HG03280 (cell line): Measurements from ENCODE around the gene PTPRC.

Source experiments
- ATAC-seq: cut with Tn5 transposase; IDR thresholded peaks from one replicate; pipeline ENCODE4 v1.9.1; 2021; ENCODE audit warnings: mild to moderate bottlenecking, moderate library complexity; ENCODE audit not compliant: unreplicated experiment

PTPRC gene

DNA sequence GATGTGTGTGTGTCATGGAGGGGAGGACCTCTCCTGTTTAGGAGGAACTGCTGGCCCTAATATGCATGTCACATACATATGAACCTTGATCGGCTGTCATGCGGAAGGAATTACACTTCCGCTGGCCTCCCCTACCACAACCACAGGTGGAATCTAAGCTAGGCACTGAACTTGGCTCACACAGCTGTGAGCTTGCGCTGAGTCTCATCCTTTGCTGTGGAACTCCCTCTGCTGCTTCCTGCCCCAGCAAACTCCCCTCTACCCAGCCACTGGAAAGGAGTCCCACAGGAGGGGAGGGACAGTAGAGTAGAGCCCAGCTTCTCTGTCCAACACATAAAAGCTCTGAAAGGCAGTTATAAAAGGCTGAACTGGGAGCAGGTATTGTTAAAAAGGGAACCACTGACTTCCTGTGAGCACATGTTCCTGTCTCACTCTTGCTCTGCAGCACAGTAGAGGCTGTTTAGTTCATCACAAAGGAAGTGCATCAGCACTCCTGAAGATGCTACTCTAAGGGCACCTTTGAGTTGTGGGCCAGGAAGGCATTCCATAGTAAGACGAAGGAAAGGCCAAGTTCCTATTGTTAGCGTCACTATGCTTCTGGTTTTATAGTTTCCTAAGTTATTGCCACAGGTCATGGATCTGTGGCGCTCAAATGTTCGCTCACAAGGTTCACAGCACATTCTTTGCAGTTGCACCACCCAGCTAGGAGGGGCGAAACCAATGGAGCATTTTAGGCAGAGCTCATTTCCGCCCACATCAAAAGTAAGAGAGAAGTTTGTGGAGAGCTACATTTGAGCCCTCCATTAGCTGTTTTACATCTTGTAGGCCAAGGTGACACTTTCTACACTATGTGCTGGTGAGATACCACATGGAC lies 17.7 kb upstream of the PTPRC start:
- ATAC-seq: peak; percentile 60

DNA sequence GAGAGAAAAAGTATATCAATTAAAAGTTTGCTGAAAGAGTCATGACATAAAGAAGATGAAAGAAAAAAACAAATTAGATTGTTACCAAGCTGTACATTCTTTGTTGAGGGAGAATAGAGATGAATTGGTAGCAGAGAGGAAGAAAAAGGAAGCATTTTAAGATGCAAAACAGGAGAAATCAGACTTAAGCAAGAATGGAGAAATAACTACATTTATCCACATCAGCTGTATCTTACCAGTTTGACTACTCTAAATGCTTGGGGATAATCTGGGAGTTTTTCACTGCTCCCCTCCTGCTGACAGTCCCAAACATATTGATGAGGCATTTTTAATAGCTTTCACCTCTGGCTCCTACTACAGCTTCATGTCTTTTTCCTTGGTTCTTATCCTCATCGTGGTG lies 16.8 kb upstream of the PTPRC start:
- no peak for ATAC-seq

DNA sequence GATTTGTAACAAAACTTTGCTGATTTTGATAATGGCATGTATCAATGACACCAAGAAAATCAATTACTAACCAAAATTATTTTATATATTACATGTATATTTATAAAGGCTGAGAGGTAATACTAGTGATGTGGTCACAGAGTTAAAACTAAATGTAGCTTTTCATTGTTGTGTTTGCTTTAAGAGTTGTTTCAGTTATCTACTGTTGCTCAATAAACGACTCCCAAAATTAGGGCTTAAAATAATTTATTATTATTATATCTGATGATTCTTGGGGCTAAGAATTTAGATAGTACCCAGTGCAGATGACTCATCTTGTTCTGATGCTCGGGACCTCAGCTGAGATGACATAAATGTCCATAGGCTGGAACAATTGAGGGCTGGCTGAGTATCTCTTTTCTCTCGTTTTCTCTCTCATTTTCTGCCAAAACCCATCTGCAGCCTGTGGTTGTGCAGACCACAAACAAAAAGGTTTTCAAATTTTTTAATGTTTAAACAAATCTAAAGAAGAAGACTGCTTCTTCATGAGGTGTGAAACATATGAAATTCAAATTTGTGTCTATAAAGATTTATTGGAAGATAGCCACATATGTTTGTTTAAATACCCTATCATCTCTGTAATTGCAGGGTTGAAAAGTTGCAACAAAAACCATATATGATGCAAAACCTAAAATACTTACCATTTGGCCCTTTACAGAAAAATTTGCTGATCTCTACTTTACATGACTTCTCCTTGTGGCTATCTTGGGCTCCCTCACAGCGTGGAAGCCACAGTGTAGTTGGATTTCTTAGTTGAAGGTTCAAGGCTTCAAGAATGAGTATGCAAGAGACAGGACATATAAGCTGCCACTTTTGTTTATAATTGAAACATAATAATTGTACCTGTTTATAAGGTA lies 14.8 kb upstream of the PTPRC start:
- ATAC-seq: peak; percentile 26

DNA sequence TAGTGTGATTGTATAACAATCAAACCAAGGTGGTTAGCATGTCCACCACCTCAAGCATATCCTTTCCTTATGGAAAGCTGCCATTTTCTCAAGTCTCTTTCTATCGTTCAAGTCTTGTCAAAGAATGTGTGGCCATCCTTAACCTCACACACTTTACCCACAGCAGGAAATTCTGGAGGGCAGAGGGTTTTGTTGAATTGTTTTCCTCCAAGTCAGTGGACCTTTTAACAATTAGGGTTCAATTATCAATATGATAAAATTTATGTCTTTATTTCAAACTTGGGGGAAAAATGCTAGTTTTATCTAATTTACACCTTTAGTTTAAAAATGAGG lies 14.2 kb upstream of the PTPRC start:
- ATAC-seq: no peak

DNA sequence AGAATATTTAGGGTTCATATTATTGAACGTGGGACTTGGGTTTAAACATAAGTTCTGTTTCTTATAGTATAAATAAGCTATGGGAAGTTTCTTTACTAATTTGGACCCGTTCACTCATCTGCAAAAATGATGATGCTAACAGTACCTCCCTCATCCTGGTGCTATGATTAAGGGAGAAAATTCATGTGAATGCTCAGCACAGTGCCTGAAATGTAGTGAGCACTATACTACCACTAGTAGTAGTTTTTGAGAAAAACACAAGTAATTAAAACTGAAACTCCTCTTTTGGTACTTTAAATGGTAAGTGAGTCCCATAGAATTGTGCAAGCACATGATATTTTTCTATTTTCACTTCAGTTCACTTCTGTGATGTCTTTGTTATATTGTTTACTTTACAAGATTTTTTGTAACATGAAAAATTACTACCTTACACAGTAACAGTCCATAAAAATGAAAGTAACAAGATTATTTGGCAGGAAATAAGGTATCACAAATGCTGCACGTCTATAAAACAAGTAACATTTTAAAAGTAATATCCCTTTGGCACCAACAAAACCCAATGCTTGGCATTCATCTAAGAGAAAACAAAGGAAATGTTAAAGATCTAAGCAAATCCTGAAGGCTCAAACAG lies 11.3 kb upstream of the PTPRC start:
- no peak for ATAC-seq

DNA sequence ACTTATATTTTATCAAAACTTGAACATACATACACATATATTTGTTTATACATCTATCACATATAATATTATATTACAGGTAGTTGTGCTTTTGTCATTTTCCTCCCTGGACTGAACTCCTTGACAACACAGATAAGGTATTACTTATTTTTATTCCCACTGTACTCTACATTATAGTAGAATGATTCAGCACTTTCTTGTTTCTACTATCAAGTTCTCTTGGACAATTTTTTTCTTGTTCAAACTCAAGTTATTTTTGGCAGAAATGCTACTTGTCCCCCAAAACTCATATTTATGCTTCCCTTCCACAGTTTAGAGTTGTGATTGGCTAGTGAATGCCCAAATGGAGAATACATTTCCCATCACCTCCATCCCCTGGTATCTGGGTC lies 10.8 kb upstream of the PTPRC start:
- ATAC-seq: no peak

DNA sequence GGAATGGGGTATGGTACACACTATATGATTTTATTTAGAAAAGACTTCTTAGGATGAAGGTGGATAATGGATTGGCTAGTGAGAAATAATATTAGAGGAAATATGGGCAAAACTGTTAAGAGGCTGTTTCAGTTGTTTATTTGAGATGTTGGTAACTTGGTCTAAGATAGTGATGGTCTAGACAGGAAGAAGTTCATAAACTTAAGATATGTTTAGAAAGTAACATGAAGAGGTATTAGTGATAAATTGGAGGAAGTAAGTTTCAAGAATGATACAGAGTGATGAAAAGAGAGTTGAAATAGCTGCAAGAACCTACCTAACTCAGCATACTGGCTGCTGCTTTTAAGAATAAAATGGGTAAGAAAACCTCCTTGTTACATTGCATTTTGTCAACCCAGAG lies 9.2 kb upstream of the PTPRC start:
- ATAC-seq: no peak

DNA sequence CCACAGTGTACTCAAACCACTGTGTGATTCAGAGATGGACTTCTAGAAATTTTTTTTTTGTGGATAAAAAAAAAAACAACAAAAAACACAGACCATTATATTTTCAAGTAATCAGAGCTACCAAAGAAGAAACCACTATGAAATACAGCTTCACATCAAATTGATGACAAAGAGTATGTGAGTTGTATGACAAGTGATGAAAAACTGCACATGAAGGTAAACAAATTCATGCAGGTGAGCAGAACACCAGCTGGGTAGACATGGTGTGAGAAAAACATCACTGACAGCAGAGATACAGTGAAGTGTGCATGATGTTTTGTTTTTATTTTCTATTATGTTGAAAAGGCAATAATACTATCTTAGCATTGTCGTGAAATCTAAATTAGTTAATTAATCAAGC lies 8.0 kb upstream of the PTPRC start:
- no peak for ATAC-seq

DNA sequence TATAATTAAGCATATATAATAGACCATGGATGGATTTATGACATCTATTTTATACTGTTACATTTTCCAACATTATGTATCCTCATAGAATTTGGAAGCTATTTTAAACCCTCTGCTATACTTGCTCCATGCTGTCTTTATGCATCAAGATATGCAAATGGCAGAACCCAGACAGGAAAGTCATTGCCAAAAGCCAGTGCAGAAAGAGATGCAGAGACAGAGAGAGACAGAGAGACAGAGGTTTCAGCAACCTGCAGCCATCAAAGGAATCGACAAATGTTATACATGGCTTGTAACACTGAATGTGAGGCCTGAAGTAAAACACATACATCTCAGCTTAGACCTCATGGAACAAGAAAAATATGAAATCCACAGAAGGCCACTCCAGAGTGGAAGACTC lies 7.5 kb upstream of the PTPRC start:
- no peak for ATAC-seq

DNA sequence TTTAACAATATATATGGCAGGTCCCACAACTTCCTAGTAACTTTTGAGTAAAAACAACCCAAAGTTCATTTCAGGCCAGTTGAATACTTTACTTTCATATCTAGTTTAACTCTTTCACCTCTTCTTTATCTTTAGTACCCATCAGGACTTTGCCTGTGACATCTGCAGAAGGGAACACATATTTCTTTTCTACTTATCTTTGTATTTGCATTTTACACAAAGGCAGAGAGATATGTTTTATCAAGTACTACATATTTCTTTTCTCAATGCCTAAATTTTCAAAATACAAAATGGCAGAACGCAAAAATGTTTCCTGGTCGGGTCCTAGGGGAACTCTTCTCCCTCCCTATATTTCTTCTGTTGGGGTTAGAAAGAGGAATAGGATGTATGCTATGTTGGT lies 6.8 kb upstream of the PTPRC start:
- ATAC-seq: no peak

DNA sequence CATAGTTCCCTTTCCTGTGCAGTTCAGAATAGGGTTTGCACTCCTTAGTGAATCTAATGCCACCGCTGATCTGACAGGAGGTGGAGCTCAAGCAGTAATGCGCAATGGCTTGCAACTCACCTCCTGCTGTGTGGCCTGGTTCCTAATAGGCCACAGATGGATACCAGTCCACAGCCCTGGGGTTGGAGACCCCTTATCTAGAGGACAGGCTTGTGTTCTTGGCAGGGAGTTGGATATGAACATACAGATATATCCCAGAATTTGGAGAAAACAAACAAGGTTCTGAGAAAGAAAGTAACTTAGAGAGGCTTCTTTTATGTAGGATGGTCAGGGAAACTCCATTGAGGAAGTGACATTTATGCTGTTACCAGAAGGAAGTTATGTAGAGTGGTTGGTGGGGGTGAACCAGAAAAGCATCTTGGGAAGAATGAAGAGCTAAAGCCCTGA lies 5.1 kb upstream of the PTPRC start:
- no peak for ATAC-seq

DNA sequence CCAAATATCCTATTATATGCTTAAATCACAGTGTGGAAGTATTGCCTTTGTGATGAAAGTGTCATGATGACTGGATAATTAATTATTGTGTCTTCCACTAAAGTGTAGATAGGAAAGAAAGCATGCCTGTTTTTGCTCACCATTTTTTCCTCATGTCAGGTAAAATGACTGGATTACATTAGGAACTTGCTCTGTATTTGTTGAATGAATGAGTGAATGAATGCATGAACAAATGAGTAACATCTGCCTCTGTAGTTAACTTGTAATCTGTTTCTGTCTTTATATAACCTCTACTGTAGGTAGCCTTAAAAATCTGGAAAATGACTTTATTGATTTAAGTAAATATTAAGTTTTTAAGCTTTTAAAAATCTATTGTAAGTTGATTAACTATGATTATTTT lies 2.9 kb upstream of the PTPRC start:
- ATAC-seq: no peak

DNA sequence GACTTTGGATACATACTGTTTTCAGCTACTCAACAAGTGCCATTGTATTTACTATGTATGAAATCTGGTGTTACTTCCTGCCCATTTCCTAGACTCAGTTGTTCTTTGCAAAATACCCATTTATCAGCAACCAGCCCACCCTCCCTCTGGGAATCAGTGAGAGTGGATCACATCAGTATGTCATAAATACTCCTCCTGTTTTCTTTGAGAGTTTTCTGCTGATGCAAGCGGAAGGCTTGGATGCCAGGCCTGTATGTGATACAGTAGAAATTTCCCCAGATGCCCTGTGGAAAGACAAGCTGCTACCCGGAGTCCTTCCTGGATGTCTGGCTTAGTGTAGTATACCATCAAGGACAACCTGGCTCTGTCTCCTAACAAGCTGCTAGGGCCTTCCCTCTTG lies 2.4 kb upstream of the PTPRC start:
- no peak for ATAC-seq

DNA sequence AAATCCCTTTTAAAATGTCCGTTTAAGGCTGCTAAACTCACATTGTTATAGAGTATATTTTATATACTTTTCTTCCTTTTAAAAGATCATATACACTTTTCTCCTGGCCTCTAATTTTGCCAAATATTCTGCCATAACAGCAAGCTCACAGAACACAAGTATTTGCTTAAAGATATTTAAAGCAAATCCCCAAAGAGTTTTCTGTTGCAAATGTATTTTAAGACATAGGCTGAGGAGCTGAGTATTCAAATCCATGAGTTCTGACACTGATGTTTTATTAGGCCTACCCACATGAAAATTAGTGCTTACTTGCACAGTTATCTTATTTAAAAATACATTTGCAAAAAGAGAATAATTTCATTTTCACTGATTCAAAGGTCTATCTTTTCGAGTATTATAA lies 1.7 kb upstream of the PTPRC start:
- no peak for ATAC-seq

DNA sequence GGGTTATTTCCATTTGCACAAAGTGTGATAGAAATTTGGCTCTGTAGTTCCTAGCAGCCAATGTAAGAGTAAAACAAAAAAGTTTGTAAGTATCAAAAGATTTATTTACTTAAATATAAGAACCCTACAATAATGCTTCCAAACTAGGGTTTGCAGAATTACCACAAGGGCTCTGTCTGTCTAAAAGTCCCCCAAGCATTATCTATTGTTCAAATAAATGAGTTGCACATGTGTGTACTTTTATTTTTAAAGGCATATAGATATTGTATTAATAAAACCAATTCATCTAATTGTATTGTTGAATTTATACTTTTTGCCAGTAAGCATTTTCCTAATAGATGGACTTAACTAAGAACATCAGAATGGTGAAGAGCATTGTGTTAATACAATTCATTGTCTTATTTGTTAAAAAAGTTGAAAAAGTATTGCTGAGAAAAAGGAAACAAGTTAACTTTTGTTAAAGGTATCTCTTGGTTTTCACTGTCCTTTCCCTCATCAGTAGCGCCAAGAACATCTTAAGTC lies 863 bp upstream of the PTPRC start:
- no peak for ATAC-seq

DNA sequence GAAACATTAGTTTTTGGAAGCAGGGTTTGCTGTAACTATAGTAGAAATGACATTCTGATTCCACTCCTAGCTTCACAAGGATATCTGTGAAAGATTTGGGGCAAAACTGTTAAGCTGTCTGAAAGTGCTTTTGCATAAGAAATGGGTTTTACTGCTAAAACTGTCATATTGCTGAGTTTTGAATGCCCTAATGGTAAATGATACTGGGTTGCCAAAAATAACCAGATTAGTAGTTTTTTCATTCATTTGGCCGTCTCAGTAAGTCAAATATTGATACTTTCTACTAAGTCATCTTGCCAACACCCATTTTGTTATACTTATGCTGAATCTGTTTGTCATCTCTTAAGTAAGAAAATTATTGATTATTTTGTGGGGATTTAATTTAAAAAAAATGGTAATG lies 399 bp upstream of the PTPRC start:
- ATAC-seq: peak; percentile 35

DNA sequence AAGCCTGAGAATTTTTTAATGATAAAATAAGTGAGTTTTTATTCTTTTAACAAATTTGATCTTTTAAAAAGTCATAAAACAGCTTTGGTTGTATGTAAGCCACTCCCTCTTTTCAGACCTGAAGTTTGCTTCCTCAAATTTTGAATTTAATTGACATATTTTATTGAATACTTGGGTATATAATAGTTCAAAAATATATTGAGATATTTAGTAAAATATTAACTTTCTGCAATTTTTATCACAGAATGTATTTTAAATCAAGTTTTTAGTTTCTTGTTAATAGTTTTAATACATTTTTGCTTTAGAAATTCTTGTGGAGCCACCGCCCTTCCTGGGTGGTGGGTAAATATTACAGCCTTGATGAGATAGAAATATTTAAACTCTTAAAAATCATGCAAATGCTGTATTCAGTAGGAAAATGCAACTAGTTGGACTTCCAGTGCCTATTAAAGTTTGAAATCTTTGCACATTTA lies 867 bp downstream of the PTPRC start:
- no peak for ATAC-seq

DNA sequence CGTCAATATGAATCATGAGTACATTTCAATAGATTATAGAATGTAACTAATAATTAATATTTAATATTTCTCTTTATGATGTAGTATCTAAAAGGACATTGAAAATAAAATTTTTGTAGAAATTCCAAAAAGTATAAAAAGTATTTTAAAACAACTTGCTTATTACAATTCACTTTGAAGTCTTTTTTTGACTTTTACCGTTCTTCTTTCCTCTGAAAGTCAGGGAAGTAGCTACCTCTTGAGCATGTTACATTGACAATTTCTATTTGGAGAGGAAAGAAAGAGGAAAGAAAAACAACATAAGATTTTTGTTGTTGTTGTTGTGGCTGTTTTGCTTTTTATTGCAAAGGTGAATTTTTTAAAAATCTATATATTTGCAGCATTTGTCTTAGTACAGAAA lies 1.3 kb downstream of the PTPRC start:
- ATAC-seq: no peak

DNA sequence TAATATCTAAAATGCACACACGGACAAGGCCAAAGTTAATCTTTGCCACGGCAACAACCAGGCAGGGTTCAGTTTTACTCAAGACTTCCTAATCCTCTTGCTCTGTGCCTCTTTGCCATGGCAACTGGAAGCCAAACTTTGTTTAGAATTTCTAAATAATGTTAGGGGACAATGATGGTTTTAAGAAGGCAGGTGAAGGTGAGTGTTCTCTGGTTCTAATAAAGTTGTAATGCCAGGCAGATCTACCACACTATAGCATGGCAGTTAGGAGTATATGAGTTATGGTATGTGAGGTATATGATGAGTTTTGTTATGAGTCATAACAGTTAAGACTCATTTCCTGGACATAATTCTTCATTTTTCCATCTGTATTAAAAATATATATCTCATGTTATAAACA lies 2.7 kb downstream of the PTPRC start:
- peak; percentile 49 for ATAC-seq

DNA sequence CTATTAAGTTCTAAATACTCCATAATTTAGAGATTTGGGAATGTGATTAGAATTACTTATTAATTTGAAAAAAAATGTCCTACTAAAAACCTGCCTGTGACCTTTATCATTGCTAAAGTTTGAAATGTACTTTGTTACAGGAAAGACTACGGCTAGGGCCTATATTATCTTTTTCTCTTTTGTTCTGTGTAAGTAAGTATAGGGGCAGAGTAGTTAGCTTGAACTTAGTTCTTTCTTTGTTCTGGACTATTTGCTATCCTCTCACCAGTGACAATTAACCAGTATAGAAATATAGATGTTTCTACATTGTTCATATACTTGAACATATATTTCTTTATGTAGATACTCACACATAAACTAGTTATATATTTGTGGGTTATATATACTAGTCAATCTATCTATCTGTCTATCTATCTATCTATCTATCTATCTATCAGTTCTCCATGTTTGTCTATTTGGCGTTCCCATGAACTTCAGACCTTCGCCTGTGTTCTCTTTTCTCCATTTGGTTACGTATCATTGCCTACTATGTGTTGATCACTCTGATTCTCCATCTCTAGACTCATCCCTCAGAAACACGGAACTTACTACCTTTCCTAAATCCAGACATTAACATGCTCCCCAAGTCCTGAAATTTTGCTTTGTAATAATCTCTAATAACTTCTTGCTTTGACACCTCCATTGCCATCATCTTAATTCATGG lies 3.3 kb downstream of the PTPRC start:
- no peak for ATAC-seq

DNA sequence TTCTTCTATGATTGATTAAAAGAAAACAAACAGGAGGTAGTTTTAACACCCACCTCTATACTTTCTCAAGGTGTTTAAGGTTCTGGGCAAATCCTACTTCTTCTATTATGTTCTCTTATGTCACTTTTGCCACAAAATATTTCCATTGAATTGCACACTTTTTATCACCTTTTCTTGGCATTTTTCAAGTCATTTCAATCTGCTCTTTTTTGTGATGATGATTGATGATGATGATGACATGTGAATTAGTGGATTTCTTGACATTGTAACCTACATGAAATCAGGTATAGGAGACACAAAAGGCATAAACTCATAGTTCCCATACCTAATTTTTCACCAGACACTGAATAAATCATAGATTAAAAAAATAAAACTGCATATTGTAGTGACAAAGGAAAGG lies 4.1 kb downstream of the PTPRC start:
- no peak for ATAC-seq
